Measurements from ENCODE around the gene ADAM19.
"Not testable (repeated sequence)": the region's sequence is repeated elsewhere in the genome, so short reads cannot be mapped to it uniquely, and the experiment has no call there.

ADAM19 gene

GRCh38 chr5:157513182-157513581 lies 62.4 kb downstream of the ADAM19 start:
- no peak for DNase-seq

DNA sequence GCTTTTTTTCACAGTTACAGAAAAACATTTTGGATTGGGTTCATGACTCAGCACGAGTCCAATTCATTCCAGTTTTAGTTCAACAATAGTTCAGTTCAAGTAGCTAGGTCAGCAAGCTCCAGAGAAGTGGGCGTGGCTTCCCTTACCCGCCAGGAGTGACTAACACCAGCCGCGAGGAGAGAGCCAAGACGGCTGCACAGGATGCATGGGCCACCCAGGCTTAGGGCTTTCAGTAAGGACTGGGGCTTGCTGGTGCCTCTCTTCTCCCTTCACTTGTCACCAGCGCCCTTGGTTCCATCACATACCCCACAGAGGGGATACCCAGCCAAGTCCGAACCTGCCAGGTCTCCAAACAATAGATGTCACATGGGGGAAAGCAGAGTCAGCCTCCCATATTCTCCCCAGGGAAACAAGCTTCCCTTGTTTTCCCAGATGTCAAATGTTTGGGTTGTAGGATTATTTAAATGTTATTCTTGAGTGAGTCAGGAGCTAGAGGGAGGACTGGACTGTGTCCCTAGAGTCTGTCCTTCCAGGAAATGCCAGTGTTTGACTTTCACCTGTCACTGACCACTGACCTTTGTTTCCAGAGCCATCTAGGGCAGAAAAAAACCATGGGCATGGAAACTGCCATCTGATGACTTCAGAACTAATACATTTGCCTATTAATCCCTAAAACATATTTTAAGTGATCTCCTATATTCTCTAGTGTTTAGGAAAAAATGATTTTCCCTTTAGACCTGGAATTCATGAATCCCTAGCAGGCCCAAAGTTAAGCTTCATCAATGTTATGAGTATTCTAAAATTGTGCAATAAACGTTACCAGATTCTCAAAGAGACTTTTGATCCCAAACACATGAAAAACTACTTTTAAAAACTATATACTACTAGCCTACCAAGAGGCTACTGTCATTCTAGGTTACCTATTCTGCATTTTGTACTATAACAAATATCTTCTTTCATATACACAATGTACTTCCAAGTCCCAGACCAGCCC lies 63.6 kb downstream of the ADAM19 start:
- peak; percentile 57 for DNase-seq

- no peak for DNase-seq
Observed at GRCh38 chr5:157510682-157511081, 64.9 kb downstream of the ADAM19 start.

DNA sequence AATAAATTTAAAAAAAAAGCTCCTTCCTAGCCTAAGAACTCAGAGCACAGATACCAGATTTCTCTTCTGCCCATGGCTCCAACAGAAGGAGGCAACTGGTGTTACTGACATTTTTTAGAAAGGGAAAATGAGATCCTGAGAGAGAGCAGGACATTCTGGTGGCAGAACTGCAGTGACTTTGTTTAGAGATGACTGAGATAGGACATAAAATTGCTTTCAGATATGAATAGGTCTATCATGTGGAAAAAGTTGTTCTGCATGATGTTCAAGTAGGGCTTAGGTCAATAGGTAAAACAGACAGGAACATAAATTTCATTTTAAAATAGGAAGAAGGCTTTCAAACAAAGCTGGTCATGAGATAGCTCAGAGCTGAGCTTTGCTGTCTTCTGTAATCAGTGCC lies 66.0 kb downstream of the ADAM19 start:
- no peak for DNase-seq

DNA sequence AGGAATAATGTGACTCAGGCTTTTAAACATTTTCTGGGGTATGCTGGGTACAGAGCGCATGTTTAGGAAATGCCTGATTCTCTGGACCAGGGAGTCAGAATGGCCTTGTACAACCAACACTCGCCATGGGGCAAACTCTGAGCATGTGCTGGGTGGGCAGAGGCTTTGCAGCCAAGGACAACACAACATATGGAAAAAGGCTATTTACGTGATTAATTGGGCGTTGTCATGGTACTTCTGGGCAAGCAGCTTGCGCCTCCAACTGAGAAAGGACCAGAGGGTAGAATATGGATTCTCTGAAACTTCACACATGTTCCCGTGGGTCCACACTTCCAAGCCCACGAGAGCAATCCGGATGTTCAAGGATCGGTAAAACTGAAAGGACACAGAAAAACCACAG lies 66.5 kb downstream of the ADAM19 start:
- DNase-seq = no peak

DNA sequence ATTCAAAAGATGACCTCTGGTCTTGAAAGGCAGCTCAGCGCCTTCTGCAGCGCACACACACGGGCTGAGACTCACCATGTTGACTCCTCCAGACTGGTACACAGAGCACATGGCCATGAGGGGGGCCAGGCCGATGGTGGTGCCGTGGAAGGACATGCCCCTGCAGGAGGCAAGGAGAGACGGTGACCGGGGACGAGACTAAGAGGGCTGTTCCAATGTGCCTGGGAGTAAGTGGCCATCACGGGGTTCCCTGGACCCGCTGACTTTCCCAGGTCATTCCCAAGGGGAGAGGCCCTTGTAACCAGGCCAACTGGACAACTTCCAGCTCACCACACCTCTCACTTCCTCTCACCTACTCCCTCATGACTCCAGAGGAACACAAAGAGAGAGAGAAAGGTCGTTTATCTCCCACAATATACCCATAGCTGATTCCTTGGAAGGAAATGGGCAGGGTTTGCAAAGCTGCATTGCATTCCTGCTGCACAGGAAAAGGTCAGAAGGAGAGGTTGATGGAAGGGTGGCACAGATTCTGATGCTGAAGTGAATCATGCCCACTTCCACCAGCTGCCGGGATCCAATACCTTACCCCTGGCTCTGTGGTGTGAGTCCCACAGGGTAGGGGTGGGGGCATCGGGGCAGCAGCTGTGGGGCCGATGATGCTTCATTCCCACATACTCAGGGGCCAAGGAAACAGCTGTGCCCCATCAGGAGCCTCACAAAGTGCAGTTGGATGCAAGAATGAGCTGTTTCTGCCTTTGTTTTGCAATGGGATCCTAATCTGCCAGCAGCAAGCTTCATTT lies 68.4 kb downstream of the ADAM19 start:
- no peak for DNase-seq

- no peak for DNase-seq
Observed at GRCh38 chr5:157506066-157506590, 69.4 kb downstream of the ADAM19 start.

GRCh38 chr5:157505496-157505895 lies 70.1 kb downstream of the ADAM19 start:
- DNase-seq = no peak

- DNase-seq = no peak
Observed at GRCh38 chr5:157504053-157504452, 71.5 kb downstream of the ADAM19 start.

DNA sequence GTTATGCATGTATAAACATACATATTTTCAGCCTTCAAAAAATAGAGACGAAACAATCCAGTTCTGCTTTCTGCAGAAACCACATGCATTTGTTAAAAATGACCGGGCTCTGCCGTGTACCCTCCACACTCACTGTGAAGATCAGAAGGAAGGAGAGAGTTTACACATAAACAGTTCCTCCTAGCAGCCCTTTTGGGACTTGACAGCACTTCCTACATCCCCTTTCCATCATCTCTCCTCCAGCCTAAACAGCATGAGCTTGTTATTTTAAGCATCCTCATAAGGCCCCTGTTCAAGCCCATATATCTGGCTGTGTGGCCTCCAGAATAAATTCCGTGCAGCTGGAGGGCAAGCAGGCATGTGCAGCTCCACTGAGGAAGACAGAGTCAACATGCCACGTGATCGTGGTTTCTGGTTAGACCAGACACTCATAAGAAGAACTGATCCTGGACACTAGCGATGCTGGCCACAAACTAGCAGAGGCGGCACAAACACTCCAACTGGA lies 73.4 kb downstream of the ADAM19 start:
- no peak for DNase-seq

GRCh38 chr5:157497875-157498611 lies 77.5 kb downstream of the ADAM19 start:
- DNase-seq = no peak

GRCh38 chr5:157496864-157497263 lies 78.7 kb downstream of the ADAM19 start:
- no peak for DNase-seq

DNA sequence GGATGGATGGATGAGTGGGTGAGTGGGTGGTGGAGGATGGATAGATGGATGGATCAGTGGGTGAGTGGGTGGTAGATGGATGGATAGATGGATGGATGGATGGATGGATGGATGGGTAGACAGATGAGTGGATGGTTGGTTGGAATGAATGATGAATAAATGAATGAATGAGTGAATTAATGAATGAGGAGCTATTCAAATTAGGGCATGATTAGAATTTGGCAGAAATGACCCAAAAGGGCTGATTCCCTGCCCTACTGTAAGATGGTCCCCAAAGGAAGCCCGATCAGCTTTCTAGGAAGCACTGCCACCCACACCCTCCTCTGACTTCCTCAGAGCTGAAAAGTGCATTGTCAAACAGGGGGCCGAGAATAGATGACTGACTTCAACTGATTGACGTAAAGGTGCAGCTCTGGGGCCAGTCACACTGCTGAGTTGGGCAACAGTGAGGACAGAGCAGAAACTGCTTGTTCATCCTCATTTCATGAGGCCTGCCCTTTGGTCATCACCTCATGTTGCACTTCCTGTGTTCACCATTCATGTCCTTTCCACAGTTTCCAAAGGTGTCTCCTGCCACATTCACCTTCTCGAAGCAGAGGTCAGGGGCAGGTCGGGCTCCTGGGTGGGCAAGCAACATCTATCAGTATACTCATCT lies 81.3 kb downstream of the ADAM19 start:
- no peak for DNase-seq

- DNase-seq = no peak
Observed at GRCh38 chr5:157492886-157493285, 82.7 kb downstream of the ADAM19 start.

DNA sequence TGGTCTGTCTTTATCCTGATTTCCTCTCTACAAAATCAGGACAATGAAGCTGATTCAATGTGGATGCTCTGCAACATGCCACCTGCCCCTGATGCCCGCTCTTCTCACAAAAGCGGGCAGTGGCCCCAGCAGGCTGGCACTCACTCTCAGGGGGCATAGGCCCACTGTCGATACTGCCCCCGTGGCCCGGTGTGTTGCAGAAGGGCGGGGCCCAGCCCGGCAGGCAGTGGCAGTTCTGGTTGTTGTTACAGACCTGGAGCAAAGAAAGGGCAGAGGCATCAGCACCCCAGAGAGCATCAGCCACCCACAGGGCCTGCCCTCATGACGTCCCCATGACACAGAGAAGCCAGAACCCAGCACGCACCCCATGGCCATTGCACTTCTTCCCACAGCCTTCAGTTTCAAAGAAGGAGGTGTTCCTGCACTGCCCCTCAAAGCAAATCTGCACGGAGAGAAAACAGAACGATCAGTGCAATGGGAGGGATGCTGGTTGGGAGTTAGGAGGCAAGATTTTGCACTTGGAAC lies 84.0 kb downstream of the ADAM19 start:
- DNase-seq = no peak

DNA sequence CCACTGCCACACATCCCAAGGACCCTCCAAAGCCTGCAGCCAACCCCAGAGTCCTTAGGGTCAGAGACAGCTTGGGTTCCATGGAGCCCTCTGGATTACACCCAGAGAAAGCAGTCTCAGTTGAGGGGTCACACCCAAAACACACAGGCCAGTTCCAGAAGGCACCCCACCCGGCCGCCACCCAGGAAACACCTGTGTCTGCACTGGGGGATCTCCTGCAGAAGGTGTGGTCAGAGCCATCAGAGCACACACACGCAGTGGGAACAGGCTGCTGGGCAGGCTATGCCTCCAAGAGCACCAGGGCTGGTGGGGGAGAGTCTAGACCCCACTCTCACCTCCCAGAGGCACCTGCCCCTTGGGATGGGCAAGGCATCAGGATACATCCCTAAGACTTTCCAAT lies 88.2 kb downstream of the ADAM19 start:
- DNase-seq = no peak

DNA sequence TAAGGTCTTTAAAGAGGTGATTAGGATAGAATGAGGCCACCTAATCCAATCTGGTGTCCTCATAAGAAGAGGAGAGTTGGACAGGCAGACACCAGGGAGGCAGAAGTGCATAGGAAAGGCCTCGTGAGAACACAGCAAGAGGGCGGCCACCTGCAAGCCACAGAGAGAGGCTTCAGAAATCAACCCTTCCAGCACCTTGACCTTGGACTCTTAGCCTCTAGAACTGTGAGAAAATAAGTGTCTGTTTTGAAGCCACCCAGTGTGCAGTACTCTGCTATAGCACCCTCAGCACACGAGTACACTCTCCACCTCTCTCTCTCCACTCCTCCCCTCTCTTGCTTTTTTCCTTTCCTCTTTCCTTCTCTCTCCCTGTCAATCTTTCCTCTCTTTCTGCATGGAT lies 88.7 kb downstream of the ADAM19 start:
- DNase-seq = no peak

GRCh38 chr5:157486221-157486681 lies 89.3 kb downstream of the ADAM19 start:
- no peak for DNase-seq

DNA sequence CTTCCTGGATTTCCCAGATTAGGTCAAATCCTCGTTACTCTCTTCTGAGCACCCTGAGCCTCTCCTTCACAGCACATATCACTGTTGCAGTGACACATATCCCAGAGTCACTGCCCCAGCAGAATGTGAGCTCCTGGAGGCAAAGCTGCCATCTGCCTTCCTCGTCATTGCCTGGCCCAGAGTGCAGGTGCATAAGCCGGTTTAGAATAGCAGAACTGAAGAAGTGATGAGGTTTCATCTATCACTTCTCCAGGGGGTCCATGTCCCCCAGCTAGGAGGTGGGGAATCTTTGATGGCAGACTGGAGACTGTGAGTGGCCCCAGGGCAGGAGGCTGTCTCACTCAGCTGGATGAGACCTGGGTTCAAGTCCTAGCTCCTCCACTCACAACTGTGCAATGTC lies 89.8 kb downstream of the ADAM19 start:
- no peak for DNase-seq

- no peak for DNase-seq
Observed at GRCh38 chr5:157485340-157485739, 90.2 kb downstream of the ADAM19 start.

GRCh38 chr5:157484768-157485167 lies 90.8 kb downstream of the ADAM19 start:
- DNase-seq = no peak

DNA sequence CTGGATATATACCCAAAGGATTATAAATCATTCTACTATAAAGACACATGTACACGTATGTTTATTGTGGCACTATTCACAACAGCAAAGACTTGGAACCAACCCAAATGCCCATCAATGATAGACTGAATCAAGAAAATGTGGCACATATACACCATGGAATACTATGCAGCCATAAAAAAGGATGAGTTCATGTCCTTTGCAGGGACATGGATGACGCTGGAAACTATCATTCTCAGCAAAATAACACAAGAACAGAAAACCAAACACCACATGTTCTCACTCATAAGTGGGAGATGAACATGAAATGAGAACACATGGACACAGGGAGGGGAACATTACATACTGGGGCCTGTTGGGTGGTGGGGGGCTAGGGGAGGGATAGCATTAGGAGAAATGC lies 92.9 kb downstream of the ADAM19 start:
- DNase-seq = not testable (repeated sequence)
